Endodermal cell (in vitro differentiated cells): Measurements from ENCODE around the gene KCNK4. TPM values are rescaled to one million over a fixed set of nuclear protein-coding genes. Genes with fewer than 3 reads are reported as not detected.

Source experiments
- DNase-seq: peaks from one replicate; pipeline ENCODE4 v3.0.0-alpha.2; 2017
- H3K27ac ChIP-seq: 2 replicates; pipeline ENCODE4 v1.5.1; 2013; ENCODE audit warnings: mild to moderate bottlenecking, low read depth, low read length, moderate library complexity
- H3K27me3 ChIP-seq: 2 replicates; pipeline ENCODE4 v1.6.1; 2013; ENCODE audit warnings: mild to moderate bottlenecking, low read length, moderate library complexity; ENCODE audit not compliant: insufficient read depth, control insufficient read depth, poor library complexity, severe bottlenecking
- H3K36me3 ChIP-seq: 2 replicates; pipeline ENCODE4 v1.7.0; 2013; ENCODE audit warnings: mild to moderate bottlenecking, low read length, moderate library complexity; ENCODE audit not compliant: control insufficient read depth, insufficient read depth
- H3K4me1 ChIP-seq: one replicate; pipeline ENCODE4 v1.7.0; 2013; ENCODE audit warnings: low read length; ENCODE audit not compliant: control insufficient read depth, insufficient read depth
- H3K4me3 ChIP-seq: 2 replicates; pipeline ENCODE4 v1.5.1; 2013; ENCODE audit warnings: mild to moderate bottlenecking, low read length, moderate library complexity
- H3K9ac ChIP-seq: 2 replicates; pipeline ENCODE4 v1.6.1; 2013; ENCODE audit warnings: mild to moderate bottlenecking, low read length, moderate library complexity; ENCODE audit not compliant: poor library complexity, severe bottlenecking; ENCODE audit errors: extremely low read depth
- H3K9me3 ChIP-seq: 2 replicates; pipeline ENCODE4 v1.6.1; 2013; ENCODE audit warnings: mild to moderate bottlenecking, low read length, moderate library complexity; ENCODE audit not compliant: control insufficient read depth
- H3K27ac Mint-ChIP-seq: 2 replicates; pipeline ENCODE4 v1.8.0; 2020; ENCODE audit warnings: mixed read lengths
- H3K27me3 Mint-ChIP-seq: 2 replicates; pipeline ENCODE4 v1.8.0; 2021; ENCODE audit warnings: mild to moderate bottlenecking, mixed read lengths; ENCODE audit not compliant: insufficient read depth
- H3K36me3 Mint-ChIP-seq: 2 replicates; pipeline ENCODE4 v1.8.0; 2020; ENCODE audit warnings: low read depth, mixed read lengths
- H3K4me1 Mint-ChIP-seq: 2 replicates; pipeline ENCODE4 v1.8.0; 2020; ENCODE audit warnings: mixed read lengths
- H3K4me3 Mint-ChIP-seq: 2 replicates; pipeline ENCODE4 v1.8.0; 2020; ENCODE audit warnings: mild to moderate bottlenecking, moderate library complexity, mixed read lengths
- H3K9me3 Mint-ChIP-seq: 2 replicates; pipeline ENCODE4 v1.8.0; 2020; ENCODE audit warnings: mild to moderate bottlenecking, mixed read lengths
- WGBS, 2 experiments: methylation state at CpG; one replicate each; pipeline versions ENCODE4 v1.1.5 to v1.1.7; 2013; ENCODE audit warnings: missing lambda C conversion rate in 2 of 2, mixed read lengths in 1 of 2; ENCODE audit not compliant: insufficient coverage in 1 of 2, insufficient read length in 1 of 2; 5-methylcytosine and 5-hydroxymethylcytosine counted together
- total RNA-seq, 2 donors: library from RNA; stranded (reverse); fragmentation: NEBNext Ultra II Directional in 1 of 2; extraction: Animal tissue kit (Norgen Biotek cat#: 25700) in 1 of 2; gene quantifications; 2 replicates in 1 of 2; 3 replicates in 1 of 2; pipeline ENCODE4 v1.2.1, GENCODE V29; 2021
- TF ChIP-seq, protein P1 (sequence below): fragments of 200-600 bp; sonication (generic); conservative IDR thresholded peaks from 2 replicates; pipeline ENCODE4 v1.5.0; 2021; ENCODE audit warnings: antibody characterized with exemption, mild to moderate bottlenecking

The KCNK4 gene
- total RNA-seq, 2 donors from 2014 or later: not detected

DNA sequence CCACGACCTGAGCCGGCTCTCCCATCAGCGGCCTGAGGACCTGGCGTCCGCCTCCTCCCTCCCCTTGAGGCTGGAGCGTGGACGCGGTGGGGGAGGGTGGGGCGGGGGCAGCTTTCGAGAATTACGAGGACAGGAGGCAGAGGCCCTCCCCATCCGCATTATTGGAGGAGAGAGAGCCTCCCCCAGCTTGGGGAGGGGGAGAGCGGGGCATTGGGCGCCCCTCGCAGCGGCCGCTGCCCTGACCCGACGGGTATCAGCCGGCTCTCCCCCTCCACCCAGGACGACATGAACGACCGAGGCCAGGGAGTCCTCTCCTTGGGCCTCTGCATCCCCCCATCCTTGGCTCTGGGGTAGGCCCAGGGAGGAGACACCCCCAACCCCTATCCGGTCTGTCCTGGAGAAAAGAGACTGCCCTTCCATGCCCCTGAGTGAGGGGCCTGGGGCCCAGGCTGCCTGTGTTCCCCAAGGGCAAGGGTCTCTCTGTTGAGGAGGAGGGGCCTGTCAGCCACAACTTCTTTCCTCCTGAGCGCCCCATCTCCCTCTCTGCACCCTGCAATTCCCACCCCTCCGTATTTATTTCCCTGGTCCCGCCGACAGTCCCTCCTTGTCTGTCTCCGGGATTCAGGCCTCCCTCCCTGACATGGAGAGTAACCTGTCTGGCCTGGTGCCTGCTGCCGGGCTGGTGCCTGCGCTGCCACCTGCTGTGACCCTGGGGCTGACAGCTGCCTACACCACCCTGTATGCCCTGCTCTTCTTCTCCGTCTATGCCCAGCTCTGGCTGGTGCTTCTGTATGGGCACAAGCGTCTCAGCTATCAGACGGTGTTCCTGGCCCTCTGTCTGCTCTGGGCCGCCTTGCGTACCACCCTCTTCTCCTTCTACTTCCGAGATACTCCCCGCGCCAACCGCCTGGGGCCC, 5.0 kb upstream of the KCNK4 start:
- peak overlapping the region; percentile 69 for H3K4me3 Mint-ChIP-seq
- no peak overlapping the region for H3K27ac Mint-ChIP-seq
- Histone ChIP-seq H3K4me3 (peak overlapping the region; percentile 84), H3K36me3 (peaks cover 10% of the 10 kb centered on the region), H3K9ac (peak overlapping the region; percentile 15), H3K27ac (no peak overlapping the region), H3K4me1 (no peaks in the 10 kb centered on the region), H3K9me3 (no peaks in the 10 kb centered on the region), H3K27me3 (peaks cover 19% of the 10 kb centered on the region)
- no peaks in the 10 kb centered on the region for H3K9me3 Mint-ChIP-seq
- peaks cover 6% of the 10 kb centered on the region for H3K4me1 Mint-ChIP-seq
- 34 to 75% methylated on average over 15 to 37 of the region's 40 CpGs for WGBS, 2 experiments
- peaks cover 26% of the 10 kb centered on the region for H3K27me3 Mint-ChIP-seq
- no peak for DNase-seq
- TF ChIP-seq, protein P1, sequence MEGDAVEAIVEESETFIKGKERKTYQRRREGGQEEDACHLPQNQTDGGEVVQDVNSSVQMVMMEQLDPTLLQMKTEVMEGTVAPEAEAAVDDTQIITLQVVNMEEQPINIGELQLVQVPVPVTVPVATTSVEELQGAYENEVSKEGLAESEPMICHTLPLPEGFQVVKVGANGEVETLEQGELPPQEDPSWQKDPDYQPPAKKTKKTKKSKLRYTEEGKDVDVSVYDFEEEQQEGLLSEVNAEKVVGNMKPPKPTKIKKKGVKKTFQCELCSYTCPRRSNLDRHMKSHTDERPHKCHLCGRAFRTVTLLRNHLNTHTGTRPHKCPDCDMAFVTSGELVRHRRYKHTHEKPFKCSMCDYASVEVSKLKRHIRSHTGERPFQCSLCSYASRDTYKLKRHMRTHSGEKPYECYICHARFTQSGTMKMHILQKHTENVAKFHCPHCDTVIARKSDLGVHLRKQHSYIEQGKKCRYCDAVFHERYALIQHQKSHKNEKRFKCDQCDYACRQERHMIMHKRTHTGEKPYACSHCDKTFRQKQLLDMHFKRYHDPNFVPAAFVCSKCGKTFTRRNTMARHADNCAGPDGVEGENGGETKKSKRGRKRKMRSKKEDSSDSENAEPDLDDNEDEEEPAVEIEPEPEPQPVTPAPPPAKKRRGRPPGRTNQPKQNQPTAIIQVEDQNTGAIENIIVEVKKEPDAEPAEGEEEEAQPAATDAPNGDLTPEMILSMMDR: no peak
- H3K36me3 Mint-ChIP-seq: peaks cover 18% of the 10 kb centered on the region

DNA sequence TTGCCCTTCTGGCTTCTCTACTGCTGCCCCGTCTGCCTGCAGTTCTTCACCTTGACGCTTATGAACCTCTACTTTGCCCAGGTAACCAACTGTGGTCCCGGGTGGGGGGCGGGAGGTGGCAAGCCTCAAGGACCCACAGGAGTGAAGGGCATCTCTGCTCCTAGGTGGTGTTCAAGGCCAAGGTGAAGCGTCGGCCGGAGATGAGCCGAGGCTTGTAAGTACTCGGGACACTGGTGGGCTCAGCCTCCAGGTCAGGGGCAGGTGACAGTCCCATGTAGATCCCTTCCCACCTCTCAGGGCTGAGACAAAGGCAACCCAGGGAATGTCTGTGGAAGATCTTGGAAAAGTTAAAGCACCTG, 4.3 kb upstream of the KCNK4 start:
- Mint-ChIP-seq H3K9me3 (no peaks in the 10 kb centered on the region), H3K27ac (no peak overlapping the region), H3K36me3 (peaks cover 12% of the 10 kb centered on the region), H3K4me3 (peak overlapping the region; percentile 69), H3K4me1 (peaks cover 6% of the 10 kb centered on the region), H3K27me3 (peaks cover 29% of the 10 kb centered on the region)
- Histone ChIP-seq H3K27me3 (peaks cover 25% of the 10 kb centered on the region), H3K27ac (no peak overlapping the region), H3K4me3 (peak overlapping the region; percentile 84), H3K9me3 (no peaks in the 10 kb centered on the region), H3K36me3 (peaks cover 10% of the 10 kb centered on the region), H3K4me1 (no peaks in the 10 kb centered on the region), H3K9ac (no peak overlapping the region)
- TF ChIP-seq, protein P1: no peak
- 84 to 87% methylated on average over 4 to 9 of the region's 9 CpGs for WGBS, 2 experiments
- DNase-seq: no peak

DNA sequence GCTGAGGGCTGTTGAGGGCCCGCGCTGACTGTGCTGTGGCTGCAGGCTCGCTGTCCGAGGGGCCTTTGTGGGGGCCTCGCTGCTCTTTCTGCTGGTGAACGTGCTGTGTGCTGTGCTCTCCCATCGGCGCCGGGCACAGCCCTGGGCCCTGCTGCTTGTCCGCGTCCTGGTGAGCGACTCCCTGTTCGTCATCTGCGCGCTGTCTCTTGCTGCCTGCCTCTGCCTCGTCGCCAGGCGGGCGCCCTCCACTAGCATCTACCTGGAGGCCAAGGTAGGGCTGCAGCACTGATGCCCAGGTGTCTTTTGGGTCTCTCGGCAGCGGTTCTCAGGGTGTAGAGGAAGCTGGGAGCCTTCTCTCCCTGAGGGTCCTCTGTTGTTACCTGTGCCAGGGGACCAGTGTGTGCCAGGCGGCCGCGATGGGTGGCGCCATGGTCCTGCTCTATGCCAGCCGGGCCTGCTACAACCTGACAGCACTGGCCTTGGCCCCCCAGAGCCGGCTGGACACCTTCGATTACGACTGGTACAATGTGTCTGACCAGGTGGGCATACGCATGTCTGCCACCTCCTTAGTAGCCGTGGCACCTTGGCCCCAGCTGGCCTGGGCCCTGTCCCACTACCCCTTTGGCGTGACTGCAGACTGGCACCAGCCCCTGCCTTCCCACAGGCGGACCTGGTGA, 3.3 kb upstream of the KCNK4 start:
- peaks cover 36% of the 10 kb centered on the region for H3K27me3 ChIP-seq
- H3K9me3 ChIP-seq: no peaks in the 10 kb centered on the region
- no peak overlapping the region for H3K9ac ChIP-seq
- no peaks in the 10 kb centered on the region for H3K4me1 ChIP-seq
- Mint-ChIP-seq H3K4me3 (no peak overlapping the region), H3K9me3 (no peaks in the 10 kb centered on the region), H3K36me3 (peaks cover 8% of the 10 kb centered on the region), H3K4me1 (peaks cover 6% of the 10 kb centered on the region), H3K27ac (no peak overlapping the region), H3K27me3 (peaks cover 35% of the 10 kb centered on the region)
- H3K27ac ChIP-seq: no peak overlapping the region
- TF ChIP-seq, protein P1: no peak
- DNase-seq: no peak
- peaks cover 4% of the 10 kb centered on the region for H3K36me3 ChIP-seq
- H3K4me3 ChIP-seq: no peak overlapping the region
- WGBS, 2 experiments: 92 to 95% methylated on average over 20 to 33 of the region's 33 CpGs
